ENCODE measurements around the gene KCNJ1.

GRCh38 chr11:128825050-128825784 is 41.9 kb downstream of the KCNJ1 start:
- TF ChIP-seq, protein P1, sequence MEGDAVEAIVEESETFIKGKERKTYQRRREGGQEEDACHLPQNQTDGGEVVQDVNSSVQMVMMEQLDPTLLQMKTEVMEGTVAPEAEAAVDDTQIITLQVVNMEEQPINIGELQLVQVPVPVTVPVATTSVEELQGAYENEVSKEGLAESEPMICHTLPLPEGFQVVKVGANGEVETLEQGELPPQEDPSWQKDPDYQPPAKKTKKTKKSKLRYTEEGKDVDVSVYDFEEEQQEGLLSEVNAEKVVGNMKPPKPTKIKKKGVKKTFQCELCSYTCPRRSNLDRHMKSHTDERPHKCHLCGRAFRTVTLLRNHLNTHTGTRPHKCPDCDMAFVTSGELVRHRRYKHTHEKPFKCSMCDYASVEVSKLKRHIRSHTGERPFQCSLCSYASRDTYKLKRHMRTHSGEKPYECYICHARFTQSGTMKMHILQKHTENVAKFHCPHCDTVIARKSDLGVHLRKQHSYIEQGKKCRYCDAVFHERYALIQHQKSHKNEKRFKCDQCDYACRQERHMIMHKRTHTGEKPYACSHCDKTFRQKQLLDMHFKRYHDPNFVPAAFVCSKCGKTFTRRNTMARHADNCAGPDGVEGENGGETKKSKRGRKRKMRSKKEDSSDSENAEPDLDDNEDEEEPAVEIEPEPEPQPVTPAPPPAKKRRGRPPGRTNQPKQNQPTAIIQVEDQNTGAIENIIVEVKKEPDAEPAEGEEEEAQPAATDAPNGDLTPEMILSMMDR (IDR thresholded peaks at IDR 0.05), result no peak
- no peak for TF ChIP-seq POLR2A (IDR thresholded peaks at IDR 0.05)

Data from right lobe of liver (tissue), 4 donors.